Activated CD4-positive, alpha-beta T cell treated with anti-CD3 and anti-CD28 coated beads, Interleukin-2, amount 50 U/mL, for 1 hour (primary cell): ENCODE measurements around the gene RTN1.

ENCODE experiments used
- DNase-seq: peaks from one replicate; pipeline ENCODE4 v3.0.0-alpha.2; 2020

RTN1 gene

DNA sequence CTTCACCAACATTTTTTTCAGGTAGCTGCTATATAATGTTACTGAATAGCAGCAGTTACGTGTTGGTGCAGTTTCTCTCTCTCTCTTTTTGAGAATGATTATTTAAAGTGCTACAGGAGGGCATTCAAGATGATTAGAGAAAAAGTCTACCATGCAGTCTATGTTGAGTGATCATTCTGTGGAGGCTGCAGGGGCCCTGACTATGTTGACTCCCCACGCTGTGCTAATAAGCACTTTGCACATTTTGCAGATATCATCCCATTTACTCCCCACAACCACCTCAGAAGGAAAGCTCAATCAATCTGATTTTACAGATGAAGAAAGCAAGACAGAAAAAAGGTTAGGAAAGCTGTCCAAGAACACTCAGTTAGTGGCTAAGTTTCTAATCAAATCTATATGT is 87.8 kb downstream of the RTN1 start:
- no peak for DNase-seq

DNA sequence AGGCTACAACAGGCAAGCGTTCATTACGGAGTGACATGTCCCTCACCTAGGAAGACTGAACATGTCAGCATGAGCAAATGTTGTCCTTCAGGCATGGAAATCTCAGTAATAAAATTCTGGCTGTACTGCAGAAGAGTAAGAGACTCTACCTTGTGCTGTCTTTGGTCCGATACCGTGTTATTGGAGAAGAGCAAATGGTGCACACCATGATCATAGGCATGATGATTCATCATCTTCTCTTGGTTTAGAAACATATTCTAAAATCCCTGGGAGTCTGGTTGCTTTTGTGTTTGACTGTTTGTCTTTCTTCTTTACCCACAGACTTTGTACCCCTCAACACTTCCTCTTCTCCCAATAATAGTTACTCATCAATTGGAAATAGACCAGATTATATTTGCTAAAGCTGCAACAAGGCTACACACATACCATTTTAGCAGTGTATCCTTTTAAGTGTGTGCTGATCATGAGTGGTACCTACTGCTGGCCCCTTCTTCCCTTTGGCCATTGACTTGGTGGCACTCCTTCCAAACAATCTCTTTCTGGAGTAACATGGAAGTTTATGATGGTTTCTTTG is 93.5 kb downstream of the RTN1 start:
- DNase-seq = no peak

DNA sequence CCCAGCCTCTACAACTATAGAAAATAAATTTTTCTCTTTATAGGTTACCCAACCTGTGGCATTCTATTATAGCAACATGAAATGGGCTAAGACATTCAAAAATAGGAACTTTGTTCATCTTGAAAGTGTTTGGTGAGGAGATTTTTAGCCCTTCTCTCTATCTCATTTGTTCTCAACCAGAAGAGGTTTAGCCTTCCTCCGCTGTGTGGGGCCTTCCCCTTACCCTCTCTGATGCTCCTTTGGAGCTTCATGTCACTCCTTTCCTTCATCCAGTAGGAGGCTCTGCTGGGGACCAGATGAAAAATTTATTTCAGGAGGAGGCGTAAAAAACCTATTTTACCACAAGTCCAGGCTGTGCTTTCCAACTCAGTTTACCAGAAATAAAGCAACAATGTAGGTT is 94.1 kb downstream of the RTN1 start:
- no peak for DNase-seq

DNA sequence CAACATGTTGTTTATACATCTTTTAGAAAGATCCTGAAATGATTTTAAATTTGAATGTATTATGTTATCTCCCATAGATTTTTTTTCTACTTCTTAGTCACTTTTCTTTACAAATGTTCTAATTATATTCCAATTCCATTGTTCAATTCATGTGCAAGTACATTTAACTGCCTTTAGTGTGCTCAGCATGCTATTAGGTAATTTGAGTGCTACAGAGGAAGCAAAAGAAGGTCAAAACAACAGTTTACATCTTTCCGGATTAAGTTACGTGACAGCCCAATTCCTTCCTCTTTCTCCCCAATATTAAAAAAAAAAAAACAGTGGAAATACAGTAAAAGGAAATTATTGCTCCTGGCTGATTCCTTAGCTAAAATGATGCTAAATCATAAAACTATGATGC is 98.3 kb downstream of the RTN1 start:
- DNase-seq = no peak

DNA sequence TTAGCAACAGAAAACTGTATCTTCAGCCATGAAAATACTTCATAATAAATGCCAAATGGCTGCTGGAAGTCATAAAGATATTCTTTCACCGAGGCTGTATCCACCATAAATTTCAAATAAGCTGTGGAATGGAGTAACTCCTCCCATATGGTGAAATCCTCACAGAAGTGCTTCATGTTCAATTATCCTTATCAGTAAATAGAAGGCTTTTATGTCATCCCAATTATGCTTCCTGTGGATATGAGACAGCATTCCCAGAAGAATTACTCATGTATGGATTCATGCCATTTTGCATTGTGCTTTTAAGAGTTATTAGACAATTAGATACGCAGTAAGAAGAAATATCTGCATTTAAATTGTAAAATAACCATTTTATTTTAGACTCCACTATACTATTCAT is 99.0 kb downstream of the RTN1 start:
- no peak for DNase-seq

DNA sequence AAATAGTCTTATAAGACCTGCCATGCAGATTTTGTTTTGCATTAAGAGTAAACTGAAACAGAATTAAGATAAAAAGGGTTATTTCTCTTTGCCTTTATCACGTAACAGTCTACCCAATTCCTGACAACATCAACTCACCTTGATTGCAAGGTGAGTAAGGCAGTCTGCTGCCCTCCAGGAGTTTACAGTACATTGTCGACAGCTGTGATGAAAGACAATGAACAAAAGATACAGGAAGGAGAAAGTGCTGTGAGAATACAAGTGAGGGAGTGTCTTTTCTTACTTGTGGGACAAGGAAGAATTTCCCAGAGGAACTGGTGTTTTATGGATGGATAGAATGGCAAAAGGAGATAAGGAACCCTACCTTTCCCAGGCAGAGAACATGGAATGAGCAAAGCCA is 101.0 kb downstream of the RTN1 start:
- DNase-seq = no peak

DNA sequence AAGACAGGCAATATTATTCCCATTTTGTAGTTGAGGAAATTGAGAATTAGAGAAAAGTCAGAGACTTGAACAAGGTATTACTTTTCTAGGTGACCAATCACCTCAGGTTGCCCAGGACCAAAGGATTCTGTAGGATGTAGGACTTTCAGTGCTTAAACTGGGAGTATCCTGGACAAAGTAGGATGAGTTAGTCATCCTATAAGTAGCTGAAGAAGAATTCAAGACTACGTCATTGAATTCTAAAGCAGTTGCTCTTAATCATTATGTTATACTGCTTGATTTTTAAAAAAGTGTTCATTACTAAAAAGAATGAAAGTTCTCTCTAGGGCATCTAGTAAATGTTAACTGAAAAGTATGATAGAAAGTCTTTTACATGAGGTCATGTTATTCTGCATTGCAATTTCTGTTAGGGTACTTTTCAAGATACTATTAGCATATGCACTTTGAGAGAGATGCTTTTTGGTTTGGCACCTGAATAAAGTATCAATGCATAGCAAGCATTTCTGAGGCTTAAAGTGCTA is 101.7 kb downstream of the RTN1 start:
- DNase-seq = no peak

DNA sequence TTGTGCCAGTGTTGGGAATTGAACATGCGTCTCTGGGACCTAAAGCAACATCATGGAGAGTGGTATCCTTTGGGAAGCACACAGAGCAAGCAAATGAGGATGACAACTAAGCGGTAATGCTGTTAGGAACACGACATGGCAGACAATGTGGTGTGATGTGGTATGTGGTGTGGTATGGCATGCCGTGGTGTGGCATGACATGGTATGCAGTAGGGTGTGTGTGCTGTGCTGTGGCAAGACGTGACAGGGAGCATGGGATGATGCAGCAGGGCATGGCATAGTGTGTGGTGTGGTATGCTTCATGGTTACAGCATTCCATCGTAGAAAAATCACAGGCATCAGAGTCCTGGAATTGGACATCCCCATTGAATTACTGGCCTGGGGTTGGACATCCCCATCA is 108.7 kb downstream of the RTN1 start:
- no peak for DNase-seq

DNA sequence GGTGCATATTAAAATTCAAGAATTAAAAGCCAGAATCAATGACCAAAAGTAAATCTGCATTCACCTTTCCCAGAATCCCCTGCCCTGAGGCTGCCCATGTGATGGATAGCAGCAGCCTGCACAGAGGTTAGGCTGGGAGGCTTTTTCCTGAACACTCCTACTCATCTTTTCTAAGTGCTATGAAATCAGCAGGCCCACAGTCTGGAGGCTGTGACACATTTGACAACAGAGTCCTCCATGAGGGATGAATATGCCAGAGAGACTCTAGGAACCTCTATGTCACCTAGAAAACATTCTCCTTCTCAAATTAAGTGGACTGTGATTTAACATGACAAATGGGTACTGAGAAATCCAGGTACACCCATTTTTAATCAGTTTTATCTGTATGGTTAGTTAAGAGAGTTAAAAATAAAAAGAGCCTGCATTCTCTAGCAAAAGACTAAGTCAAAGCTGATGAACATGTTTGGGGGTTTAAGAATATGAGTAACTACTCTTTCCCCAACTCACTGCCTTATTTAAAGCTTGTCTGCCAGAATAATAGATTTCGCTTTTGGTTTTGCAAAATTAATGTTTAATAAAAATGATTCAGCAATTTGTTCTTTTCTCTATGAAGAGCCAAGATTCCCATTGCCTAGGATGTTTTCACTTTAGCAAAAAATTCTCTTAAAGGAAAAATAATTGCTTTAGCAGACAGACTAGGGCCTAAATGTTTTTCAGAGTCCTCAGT is 115.0 kb downstream of the RTN1 start:
- no peak for DNase-seq

DNA sequence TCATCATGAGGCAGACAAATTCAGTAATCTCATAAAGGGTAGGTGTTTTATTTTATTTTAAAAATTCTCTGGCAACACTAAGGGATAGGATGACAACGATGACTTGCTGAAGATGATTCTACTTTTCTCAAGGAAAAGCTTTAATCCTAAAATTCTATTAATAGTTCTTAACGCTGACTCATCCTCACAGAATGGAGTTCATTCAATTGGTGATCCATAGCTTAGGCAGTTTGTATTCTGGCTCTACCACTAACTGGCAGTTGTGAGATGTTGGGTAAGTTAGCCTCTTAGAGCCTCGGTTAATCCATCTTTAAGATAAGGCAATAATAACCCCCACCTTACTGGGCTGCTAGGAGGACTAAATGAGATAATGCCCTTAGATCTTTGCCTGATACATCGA is 116.3 kb downstream of the RTN1 start:
- no peak for DNase-seq

DNA sequence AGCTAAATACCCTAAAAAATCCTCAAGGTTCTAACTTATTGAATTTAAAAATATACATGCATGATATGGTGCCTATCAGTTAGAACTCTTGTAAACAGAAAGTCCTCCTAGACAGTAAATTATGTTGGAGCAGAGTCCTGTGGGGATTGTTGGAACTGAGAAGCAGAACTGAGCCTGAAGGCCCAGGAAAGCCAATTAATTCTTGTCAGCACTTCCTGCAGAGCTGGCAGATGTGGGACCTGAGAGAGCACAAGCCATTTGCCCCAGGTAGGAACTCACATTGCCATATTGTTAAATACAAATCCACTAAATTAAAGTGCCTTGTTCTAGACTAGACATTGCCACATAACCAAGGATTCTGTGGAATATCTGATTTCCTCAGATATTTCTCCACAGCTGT is 117.1 kb downstream of the RTN1 start:
- no peak for DNase-seq

DNA sequence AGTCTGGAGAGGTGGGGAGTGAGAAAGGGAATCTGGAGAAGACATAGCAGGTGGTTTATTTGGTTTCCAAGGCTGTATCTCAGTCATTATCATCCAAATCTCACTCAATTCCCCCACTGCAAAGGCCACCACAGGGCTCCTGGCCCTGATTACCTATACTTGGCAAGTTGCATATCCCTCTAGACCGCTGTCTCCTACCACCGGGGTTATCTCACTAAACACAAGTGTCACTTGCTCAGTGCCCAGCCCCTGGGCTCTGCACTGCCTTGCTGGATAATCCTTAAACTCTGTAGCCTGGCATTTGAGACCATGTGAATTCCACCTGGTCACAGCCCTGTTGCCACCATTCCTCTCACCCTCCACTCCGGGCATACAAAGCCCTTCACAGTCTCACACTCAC is 119.0 kb downstream of the RTN1 start:
- no peak for DNase-seq

DNA sequence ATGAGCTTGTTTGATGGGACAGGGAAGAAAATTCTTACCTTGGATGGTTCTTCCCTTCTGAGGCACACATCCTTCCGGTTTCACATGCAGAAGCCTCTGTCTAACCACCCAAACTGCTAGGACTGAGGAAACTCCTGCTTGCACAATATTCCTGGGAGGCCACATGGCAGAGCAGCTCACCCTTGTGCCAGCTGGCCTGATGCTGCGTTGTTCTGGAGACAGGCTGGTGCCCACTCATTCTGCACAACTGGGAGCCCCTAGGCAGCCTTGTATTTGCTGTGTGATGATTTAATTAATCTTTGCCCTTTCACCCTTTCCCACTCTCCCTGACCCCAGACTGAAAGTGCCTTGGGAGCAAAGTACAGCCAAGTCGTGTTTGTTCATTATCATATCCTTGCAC is 130.8 kb downstream of the RTN1 start:
- no peak for DNase-seq

DNA sequence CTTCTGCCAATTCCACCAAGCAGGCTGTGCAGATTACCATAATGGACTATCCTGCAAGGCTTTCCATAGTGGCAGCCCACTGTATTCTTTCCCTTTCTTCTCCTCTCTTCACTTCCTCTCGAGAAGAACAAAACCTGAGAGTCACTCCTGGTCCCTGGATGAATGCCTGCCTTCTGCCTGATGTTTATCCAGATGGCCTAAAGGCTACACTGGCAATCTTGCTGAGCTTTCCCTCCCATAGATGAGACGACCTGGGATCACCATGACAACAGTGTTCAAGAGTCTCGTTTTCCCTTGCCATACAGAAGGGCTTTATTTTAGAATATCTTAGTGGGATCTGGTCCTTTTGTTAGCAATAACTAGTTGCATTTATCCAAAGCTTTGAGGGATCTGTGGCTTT is 142.3 kb downstream of the RTN1 start:
- no peak for DNase-seq

DNA sequence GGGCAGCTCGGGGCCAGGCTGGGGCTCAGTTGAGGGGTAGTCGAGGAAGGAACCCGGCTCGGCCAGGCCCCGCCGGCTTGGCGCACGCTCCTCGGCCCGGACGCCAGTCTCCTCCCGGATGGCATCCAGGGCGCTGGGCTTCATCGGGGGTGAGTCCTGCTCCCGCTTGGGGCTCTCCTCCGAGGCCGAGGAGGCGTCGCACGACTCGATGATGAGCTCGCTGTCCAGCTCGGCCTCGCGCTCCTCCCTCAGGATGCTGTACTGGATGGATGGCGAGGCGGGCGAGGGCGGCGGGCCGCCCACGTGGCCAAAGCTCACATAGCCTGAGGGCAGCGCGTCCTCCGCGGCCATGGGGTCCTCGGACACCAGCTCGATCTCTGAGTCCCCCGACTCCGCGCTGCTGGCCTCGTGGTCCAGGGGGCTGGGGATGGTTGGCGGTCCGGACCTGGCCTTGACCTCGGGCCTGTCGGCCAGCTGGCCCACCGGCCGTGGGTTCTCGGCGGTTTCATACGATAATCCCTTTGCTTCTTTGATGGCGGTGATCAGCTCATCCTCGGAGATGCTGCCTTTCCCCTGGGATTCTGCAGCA is 143.4 kb downstream of the RTN1 start:
- DNase-seq = no peak

DNA sequence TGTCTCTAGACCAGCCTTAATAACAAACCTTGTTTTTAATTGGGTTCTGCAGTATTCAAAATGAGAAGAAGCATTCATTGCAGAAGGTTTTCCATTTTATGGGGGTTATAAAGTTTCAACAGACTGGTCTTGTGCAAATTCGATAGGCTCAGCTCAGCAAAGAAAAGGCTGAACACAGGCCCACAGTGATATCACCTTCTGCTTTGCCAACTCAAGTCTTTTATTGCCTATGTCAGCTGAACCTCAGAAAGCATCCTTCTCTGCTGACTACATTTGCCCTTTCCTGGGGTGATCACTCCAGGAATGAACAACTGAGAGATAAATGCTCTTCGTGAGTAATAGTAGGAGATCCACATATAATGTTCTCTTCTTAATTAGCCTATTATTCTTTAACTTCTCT is 159.5 kb downstream of the RTN1 start:
- DNase-seq = no peak

DNA sequence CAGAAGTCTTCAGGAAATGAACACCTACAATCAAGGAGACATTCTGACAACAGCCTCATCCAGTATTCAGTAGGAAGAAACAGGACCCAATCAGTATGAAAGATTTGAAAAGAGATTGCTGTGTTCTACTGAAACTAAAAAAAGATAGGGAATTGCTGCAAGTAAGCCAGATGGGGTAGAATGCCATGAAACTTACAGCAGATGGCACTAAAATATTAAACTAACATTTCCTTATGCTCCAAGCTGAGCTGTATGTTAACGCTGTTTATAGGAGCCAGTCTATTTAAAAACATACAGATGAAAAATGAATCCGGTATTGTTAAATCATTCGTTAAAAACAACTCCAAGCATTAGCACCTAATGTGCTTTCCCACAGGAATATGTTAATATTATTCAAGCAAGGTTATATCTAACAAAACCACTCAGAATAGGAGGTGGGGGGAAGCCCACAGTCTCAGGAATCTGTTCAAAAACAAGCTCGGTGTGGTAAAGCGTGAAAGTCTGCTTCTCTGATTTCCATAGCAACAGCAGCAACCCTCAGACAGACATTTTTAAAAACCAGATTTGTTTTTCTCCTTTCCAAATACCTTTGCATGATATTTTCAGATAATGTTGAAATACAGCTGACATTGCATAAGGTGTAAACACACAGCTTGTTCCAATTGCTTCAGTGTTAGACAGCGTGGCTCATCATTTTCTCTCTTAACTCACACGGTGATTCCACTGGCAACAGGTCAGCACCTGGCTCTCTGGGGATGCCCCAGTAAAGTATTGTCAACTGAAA is 162.6 kb downstream of the RTN1 start:
- no peak for DNase-seq

DNA sequence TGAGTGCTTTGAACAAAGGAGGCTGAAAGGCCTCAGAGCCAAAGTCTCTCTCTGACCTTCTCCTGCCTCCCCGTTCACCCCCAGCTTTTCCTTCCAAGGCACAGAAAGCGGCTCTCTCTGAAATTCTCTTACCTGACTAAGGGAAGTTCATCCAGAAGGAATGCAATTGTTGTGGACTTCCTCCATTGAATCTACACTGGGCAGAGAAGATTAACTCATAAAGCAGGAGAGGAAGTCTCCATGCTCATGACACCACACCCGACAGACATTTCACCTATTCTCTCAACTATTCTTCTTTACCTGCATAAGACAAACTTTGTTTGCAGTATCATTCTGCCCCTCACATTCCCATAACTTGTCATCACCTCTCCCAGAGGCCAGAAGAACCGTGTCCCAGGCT is 164.7 kb downstream of the RTN1 start:
- DNase-seq = no peak

DNA sequence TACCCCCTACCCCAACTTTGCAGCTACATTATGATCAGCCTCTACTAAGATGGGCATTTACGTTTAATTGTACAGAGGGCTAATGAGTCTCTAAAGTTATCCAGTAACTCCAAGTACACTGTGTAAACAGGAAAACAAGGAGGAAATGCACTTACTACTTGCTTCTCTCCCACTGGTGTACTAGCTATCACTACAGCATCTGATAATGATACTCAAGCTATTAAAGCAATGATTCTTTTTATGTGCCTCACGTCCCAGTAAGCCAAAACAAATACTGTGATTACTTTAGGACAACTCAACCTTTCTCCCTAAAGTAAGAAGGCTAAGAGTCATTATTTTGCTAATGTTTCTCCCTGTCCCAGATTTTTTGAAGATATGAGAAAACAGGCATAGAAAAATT is 165.3 kb downstream of the RTN1 start:
- no peak for DNase-seq

DNA sequence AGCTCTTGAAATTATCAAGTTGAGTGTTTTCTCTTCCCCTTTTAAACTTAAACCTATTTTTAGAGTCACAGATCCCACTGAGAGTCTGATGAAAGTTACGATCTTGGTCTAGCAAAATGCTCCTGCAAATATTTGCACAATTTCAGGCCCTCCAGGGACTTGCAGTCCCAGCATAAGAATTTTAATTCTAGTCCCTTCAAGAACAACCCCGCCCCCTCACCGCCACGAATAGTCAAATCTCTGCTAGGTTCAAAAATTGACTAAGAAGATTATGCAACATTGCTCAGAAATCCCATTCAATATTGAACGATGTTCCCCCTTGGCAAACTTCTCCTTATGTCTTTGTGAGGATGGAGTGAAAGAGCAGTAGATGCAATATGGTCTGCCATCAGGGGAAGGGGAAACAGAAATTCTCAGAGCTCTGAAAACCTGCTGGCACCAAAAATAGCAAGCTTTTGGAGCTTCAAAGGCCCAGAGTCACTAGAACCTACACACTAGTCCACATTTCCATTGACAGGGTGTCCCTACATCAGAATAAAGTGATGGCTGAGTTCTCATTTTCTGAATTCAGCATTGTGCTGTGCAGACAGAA is 166.4 kb downstream of the RTN1 start:
- no peak for DNase-seq

DNA sequence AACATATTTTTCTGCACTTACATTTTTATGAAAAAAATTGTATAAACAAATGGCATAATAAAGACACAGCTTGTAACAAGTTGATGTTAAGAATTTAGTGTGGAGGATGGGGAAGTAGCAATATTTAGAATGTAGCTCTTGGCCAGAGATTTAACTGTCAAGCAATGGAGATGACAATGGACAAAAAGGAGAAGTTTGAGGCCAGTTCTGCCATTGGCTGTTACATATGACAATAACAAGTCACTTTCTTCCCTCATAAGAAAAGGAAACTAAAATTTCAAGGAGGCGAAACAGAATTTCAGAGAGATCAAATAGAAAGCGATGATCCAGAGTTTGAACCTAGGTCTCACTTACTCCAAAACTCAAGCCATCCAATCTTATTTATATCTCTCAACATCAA is 171.1 kb downstream of the RTN1 start:
- no peak for DNase-seq

DNA sequence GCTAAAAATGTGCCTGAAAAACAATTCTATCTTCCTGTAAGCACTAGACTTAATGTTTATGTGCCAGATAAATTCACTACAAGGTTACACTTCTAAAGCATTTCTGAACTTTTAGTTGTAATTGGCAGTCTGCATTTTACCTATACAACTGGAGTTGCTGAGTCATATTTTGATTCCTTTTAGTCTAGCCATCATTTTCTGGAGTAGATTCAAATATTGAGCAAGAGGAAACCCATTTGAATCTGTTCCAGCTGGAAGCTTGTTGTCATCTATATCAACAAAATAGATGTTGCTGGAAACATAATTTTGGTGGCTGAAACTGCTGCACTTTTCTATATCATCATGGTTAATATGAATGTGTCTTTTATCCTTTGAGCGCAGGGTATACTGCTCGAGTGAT is 171.8 kb downstream of the RTN1 start:
- no peak for DNase-seq

DNA sequence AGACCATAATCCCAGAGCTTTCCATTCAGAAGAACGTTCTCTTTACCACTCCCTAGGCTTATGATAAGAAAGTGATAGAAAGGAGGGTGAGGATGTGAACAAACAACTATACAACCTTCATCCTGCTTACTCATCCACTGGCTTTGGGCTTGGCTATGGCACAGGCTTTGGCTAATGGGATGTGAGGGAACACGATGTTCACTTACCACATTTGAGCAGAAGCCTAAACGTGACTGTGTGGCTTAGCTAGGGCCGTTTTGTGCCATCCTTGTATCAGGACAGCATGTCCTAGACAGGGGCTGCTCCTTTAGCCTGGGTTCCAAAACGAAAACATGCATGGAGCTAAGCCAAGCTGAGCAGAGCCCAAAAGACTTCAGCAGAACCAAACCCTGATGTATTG is 175.4 kb downstream of the RTN1 start:
- no peak for DNase-seq
